CD4-positive, alpha-beta memory T cell (primary cell): ENCODE data around the gene DCAF8L1. TPM values are rescaled to one million over a fixed set of nuclear protein-coding genes. Genes with fewer than 3 reads are reported as not detected.
A peak's percentile ranks its signal among the peaks of the same experiment; 100 is the strongest.

ENCODE experiments used
- CTCF ChIA-PET: fragments of 350-600 bp; sonication (Branson Sonifier 250); formaldehyde crosslinking; loops from one replicate; lab custom pipeline; 2021; ENCODE audit warnings: inconsistent platforms; ENCODE audit not compliant: partially characterized antibody; lab: Charles Lee
- POLR2A ChIA-PET: fragments of 350-600 bp; sonication (Branson Sonifier 250); formaldehyde crosslinking; loops from one replicate; lab custom pipeline; 2021; ENCODE audit not compliant: partially characterized antibody; lab: Charles Lee
- DNase-seq, 5 donors: peaks; one replicate each; pipeline versions ENCODE4 v3.0.0 to v3.0.0-alpha.2; 2020 to 2022; ENCODE audit warnings: mixed read lengths in 1 of 5
- H3K27ac ChIP-seq: one replicate; pipeline ENCODE4 v1.7.0; 2013; ENCODE audit warnings: low read depth, low read length
- H3K27me3 ChIP-seq: 2 replicates; pipeline ENCODE4 v1.7.0; 2013; ENCODE audit warnings: mild to moderate bottlenecking, low read length, moderate library complexity; ENCODE audit not compliant: insufficient read depth
- H3K36me3 ChIP-seq: 2 replicates; pipeline ENCODE4 v1.7.0; 2013; ENCODE audit warnings: mild to moderate bottlenecking, low read length, moderate library complexity; ENCODE audit not compliant: insufficient read depth
- H3K4me1 ChIP-seq: 2 replicates; pipeline ENCODE4 v1.7.0; 2013; ENCODE audit warnings: mild to moderate bottlenecking, low read length, moderate library complexity; ENCODE audit not compliant: insufficient read depth
- H3K4me3 ChIP-seq, 2 donors: one replicate each; pipeline ENCODE4 v1.7.0; 2013; ENCODE audit warnings: low read length in 2 of 2, mild to moderate bottlenecking in 1 of 2
- H3K9me3 ChIP-seq, 2 donors: one replicate each; pipeline ENCODE4 v1.7.0; 2013; ENCODE audit warnings: low read length in 2 of 2, control low read depth in 1 of 2; ENCODE audit not compliant: control insufficient read depth in 1 of 2
- H3K27ac Mint-ChIP-seq, 7 donors: one replicate each; pipeline ENCODE4 v1.8.0; 2020 to 2021; ENCODE audit warnings: mixed read lengths in 7 of 7, mild to moderate bottlenecking in 6 of 7, inconsistent platforms in 3 of 7, moderate library complexity in 3 of 7
- H3K27me3 Mint-ChIP-seq, 2 donors: one replicate each; pipeline ENCODE4 v1.8.0; 2020 to 2021; ENCODE audit warnings: mixed read lengths in 2 of 2
- H3K36me3 Mint-ChIP-seq, 2 donors: one replicate each; pipeline ENCODE4 v1.8.0; 2020 to 2021; ENCODE audit warnings: mixed read lengths in 2 of 2, inconsistent platforms in 1 of 2, mild to moderate bottlenecking in 1 of 2
- H3K4me1 Mint-ChIP-seq, 4 donors: one replicate each; pipeline ENCODE4 v1.8.0; 2020 to 2021; ENCODE audit warnings: mixed read lengths in 4 of 4, mild to moderate bottlenecking in 1 of 4
- H3K4me3 Mint-ChIP-seq, 8 donors: one replicate each; pipeline ENCODE4 v1.8.0; 2020 to 2021; ENCODE audit warnings: mixed read lengths in 8 of 8, mild to moderate bottlenecking in 7 of 8, moderate library complexity in 6 of 8, inconsistent platforms in 3 of 8
- H3K9me3 Mint-ChIP-seq, 8 donors: one replicate each; pipeline ENCODE4 v1.8.0; 2020 to 2021; ENCODE audit warnings: mixed read lengths in 8 of 8, mild to moderate bottlenecking in 5 of 8, inconsistent platforms in 3 of 8, moderate library complexity in 1 of 8
- intact Hi-C: fragments of 100-400 bp; cut with micrococcal nuclease; formaldehyde crosslinking; loops from one replicate; pipeline ENCODE4 v1.15.1; 2023
- polyA plus RNA-seq, 2 donors: library from polyadenylated mRNA; unstranded; fragments of 300-500 nt; fragmentation: Illumina TruSeq; gene quantifications; one replicate each; pipeline ENCODE4 v1.2.3, GENCODE V29; 2021
- total RNA-seq, 2 experiments: library from RNA; stranded (reverse); gene quantifications; one replicate each; pipeline ENCODE4 v1.2.3, GENCODE V29; 2021

DCAF8L1 gene
- total RNA-seq (not detected), polyA plus RNA-seq (not detected)

DNA sequence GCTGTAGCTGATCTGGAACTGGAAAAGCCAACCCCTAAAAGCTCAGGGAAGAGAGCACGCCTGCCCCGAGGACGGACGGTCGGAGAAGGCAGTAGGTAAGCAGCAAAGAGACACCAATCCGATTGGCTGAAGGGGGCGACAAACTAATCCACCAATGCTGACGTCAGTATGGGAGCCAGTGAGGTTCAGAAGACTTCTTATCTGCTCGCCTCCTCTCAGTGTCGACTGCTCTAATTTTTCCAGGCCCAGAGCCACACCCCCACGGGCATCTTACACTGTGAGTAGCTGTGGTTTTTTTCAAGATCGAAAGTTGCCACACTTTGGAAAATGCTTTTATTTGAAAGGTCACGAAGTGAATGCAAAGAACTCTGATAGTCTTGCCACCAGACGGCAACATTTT is at the start of gene DCAF8L1:
TSS of gene DCAF8L1 (minus strand) at position 101 of the 400 bp plus-strand sequence. CDS start 115 bp downstream, outside the sequence.
- ChIA-PET POLR2A (no interaction called here), CTCF (no interaction called here)
- no peaks in the 10 kb centered on the region for H3K36me3 Mint-ChIP-seq
- peaks cover 0 to 20% (median 3%) of the 10 kb centered on the region in 8 donors for H3K9me3 Mint-ChIP-seq
- no peaks in the 10 kb centered on the region for H3K27me3 Mint-ChIP-seq
- peak within 1 kb of the TSS in 1 of 7 donors; percentile 62 for H3K27ac Mint-ChIP-seq
- H3K4me3 Mint-ChIP-seq, result no peak within 1 kb of the TSS
- no peaks in the 10 kb centered on the region for H3K27me3 ChIP-seq
- H3K9me3 ChIP-seq, result no peaks in the 10 kb centered on the region
- no peaks in the 10 kb centered on the region for H3K4me1 ChIP-seq
- H3K4me3 ChIP-seq, result no peak within 1 kb of the TSS
- H3K27ac ChIP-seq, result no peak within 1 kb of the TSS
- intact Hi-C loops, result no loop called here
- no peaks in the 10 kb centered on the region for H3K4me1 Mint-ChIP-seq
- DNase-seq, result no peak
- H3K36me3 ChIP-seq, result no peaks in the 10 kb centered on the region

DNA sequence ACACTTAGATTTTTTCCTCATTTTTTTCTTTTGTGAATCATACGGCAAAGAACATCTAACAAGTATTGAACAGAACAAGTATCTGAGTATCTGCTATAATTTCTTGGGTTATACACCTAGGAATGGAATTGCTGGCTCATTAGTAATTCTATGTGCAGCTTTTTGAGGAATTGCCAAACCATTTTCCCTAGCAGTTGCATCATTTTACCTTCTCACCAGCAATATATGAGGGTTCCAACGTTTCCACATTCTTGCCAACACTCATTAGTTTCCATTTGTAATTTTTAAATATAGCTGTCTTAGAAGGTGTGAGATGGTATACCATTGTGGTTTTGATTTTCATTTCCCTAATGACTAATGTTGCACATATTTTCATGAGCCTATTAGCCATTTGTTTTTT is 41.1 kb upstream of the DCAF8L1 start:
- H3K9me3 Mint-ChIP-seq, result peaks cover 0 to 10% (median 3%) of the 10 kb centered on the region in 8 donors

DNA sequence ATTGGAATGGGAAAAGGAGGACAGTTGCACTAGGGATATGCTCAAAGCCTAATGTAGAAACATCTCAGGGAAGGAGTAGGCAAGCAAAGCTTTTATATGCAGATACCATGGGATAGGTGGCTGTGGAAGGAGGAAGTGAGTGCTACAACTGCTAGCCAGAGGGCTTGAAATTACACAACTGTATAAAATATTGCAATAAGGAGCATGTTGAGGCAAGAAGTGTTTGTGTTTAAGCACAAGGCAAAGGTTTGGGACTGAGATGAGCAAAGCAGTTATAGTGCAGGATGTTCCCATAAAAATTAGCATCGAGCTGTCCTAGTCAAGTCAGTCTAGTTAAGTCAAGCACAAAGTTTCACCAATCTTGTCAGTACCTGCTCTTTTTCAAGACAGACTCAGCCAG is 35.6 kb upstream of the DCAF8L1 start:
- ChIA-PET POLR2A (no interaction called here), CTCF (no interaction called here)
- Histone ChIP-seq H3K9me3 (no peaks in the 10 kb centered on the region), H3K4me1 (no peaks in the 10 kb centered on the region), H3K27me3 (no peaks in the 10 kb centered on the region), H3K27ac (no peak overlapping the region), H3K4me3 (no peak overlapping the region), H3K36me3 (no peaks in the 10 kb centered on the region)
- Mint-ChIP-seq H3K27ac (no peak overlapping the region), H3K27me3 (no peaks in the 10 kb centered on the region), H3K9me3 (peaks cover 0 to 3% (median 0%) of the 10 kb centered on the region in 8 donors), H3K36me3 (no peaks in the 10 kb centered on the region), H3K4me1 (no peaks in the 10 kb centered on the region), H3K4me3 (no peak overlapping the region)
- intact Hi-C loops, result no loop called here
- DNase-seq, result no peak

More for the DNA sequence above, 41.1 kb upstream of the DCAF8L1 start:
- Mint-ChIP-seq H3K36me3 (no peaks in the 10 kb centered on the region), H3K4me3 (no peak overlapping the region), H3K27ac (no peak overlapping the region), H3K4me1 (no peaks in the 10 kb centered on the region), H3K27me3 (no peaks in the 10 kb centered on the region)
- intact Hi-C loops, result no loop called here
- ChIA-PET CTCF (no interaction called here), POLR2A (no interaction called here)
- no peak overlapping the region for H3K4me3 ChIP-seq
- H3K27ac ChIP-seq, result no peak overlapping the region
- DNase-seq, result no peak
- no peaks in the 10 kb centered on the region for H3K4me1 ChIP-seq
- H3K9me3 ChIP-seq, result no peaks in the 10 kb centered on the region
- H3K27me3 ChIP-seq, result no peaks in the 10 kb centered on the region
- H3K36me3 ChIP-seq, result no peaks in the 10 kb centered on the region

DNA sequence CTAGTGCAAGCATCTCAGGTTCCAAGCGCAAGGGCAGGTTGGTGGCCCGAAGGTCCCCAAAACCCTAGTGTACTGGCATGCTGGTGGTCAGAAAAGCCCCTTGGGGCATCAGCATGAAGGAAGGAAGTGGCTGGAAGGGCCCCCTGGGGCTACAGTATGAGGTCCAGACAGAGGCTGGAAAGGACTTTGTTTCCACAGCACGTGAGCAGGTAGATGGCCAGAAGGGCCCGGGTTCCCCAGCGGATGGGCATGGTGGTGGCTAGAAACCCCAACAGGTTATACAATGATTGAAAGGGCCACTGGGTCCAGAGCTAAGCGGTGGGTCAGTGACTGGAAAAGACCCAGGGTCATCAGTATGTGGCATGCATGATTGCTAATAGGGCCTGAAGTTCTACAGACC is 34.7 kb upstream of the DCAF8L1 start:
- POLR2A ChIA-PET, result no interaction called here

DNA sequence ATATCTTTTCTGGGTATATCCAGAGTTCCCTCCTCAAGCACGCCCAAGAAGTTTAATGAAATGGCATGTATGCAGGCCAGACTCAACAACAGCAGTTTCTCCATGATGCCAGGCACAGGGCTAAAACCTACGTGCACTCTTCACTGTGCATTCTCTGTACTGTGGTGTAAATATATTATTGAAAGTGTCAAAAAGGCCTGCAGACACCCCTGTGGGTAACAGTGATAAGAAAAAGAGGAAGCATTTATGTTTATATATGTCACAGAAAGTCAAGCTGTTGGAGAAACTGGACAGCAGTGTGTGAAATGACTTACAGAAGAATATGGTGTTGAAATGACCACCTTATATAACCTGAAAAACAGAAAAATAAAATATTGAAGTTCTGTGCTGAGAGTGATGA is 29.6 kb upstream of the DCAF8L1 start:
- no peaks in the 10 kb centered on the region for H3K4me1 Mint-ChIP-seq
- intact Hi-C loops, result no loop called here
- no peaks in the 10 kb centered on the region for H3K36me3 ChIP-seq
- H3K9me3 ChIP-seq, result no peaks in the 10 kb centered on the region
- H3K4me1 ChIP-seq, result no peaks in the 10 kb centered on the region
- H3K4me3 Mint-ChIP-seq, result no peak overlapping the region
- CTCF ChIA-PET, result no interaction called here
- no peaks in the 10 kb centered on the region for H3K36me3 Mint-ChIP-seq
- H3K9me3 Mint-ChIP-seq, result peaks cover 0 to 4% (median 3%) of the 10 kb centered on the region in 8 donors
- no peaks in the 10 kb centered on the region for H3K27me3 ChIP-seq
- H3K4me3 ChIP-seq, result no peak overlapping the region
- H3K27ac ChIP-seq, result no peak overlapping the region
- no peak for DNase-seq
- H3K27ac Mint-ChIP-seq, result no peak overlapping the region
- H3K27me3 Mint-ChIP-seq, result no peaks in the 10 kb centered on the region
- POLR2A ChIA-PET, result no interaction called here

More for the DNA sequence above, 34.7 kb upstream of the DCAF8L1 start:
- H3K36me3 Mint-ChIP-seq, result no peaks in the 10 kb centered on the region
- H3K36me3 ChIP-seq, result no peaks in the 10 kb centered on the region
- no peaks in the 10 kb centered on the region for H3K27me3 ChIP-seq
- no peaks in the 10 kb centered on the region for H3K9me3 ChIP-seq
- CTCF ChIA-PET, result no interaction called here
- H3K9me3 Mint-ChIP-seq, result peaks cover 0 to 3% (median 0%) of the 10 kb centered on the region in 8 donors
- DNase-seq, result no peak
- H3K27me3 Mint-ChIP-seq, result no peaks in the 10 kb centered on the region
- H3K4me3 ChIP-seq, result no peak overlapping the region
- intact Hi-C loops, result no loop called here
- H3K4me3 Mint-ChIP-seq, result no peak overlapping the region
- no peak overlapping the region for H3K27ac ChIP-seq
- no peak overlapping the region for H3K27ac Mint-ChIP-seq
- no peaks in the 10 kb centered on the region for H3K4me1 ChIP-seq
- H3K4me1 Mint-ChIP-seq, result no peaks in the 10 kb centered on the region

DNA sequence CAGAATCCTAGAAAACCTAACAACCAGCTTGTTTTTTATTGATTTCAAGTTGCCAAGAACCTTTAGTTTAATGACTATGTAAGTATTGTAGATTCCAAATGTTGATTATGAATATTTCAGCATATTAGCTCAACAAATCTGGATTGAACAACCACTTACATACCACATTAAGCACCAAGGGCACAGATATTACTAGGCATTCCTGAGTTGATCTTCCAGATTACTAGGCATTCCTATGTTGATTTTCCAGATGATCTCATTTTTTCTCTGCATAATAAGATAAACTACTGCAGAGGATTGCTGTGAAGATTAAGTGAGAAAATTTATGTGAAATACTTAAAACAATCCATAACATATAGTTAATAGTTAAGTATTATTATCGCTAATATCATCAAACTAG is 17.4 kb upstream of the DCAF8L1 start:
- H3K9me3 Mint-ChIP-seq, result peaks cover 0 to 5% (median 0%) of the 10 kb centered on the region in 8 donors
- intact Hi-C loops, result no loop called here
- POLR2A ChIA-PET, result no interaction called here

DNA sequence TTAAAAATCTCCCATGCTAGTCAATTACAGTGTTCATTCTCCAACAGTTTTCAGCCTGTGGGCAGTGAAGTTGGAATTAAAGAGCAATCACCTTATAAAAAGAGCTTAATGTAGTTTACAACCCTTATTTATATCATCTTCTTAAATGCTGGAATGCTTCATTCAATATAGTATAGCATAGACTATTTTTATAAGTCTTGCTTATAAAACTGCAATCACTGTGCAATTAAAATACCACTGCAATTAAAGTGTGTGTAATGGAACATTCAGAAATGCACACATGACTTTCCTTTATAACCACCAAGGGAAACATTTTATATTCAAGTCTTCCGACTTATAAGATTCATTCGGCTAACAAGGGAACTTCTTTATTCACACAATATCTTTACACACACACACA is 16.4 kb upstream of the DCAF8L1 start:
- no peak overlapping the region for H3K4me3 Mint-ChIP-seq
- intact Hi-C loops, result no loop called here
- CTCF ChIA-PET, result no interaction called here

More for the DNA sequence above, 17.4 kb upstream of the DCAF8L1 start:
- Mint-ChIP-seq H3K4me3 (no peak overlapping the region), H3K27ac (no peak overlapping the region), H3K4me1 (no peaks in the 10 kb centered on the region), H3K27me3 (no peaks in the 10 kb centered on the region), H3K36me3 (no peaks in the 10 kb centered on the region)
- CTCF ChIA-PET, result no interaction called here
- no peaks in the 10 kb centered on the region for H3K9me3 ChIP-seq
- no peaks in the 10 kb centered on the region for H3K36me3 ChIP-seq
- no peaks in the 10 kb centered on the region for H3K4me1 ChIP-seq
- H3K27ac ChIP-seq, result no peak overlapping the region
- H3K4me3 ChIP-seq, result no peak overlapping the region
- no peak for DNase-seq
- H3K27me3 ChIP-seq, result no peaks in the 10 kb centered on the region

DNA sequence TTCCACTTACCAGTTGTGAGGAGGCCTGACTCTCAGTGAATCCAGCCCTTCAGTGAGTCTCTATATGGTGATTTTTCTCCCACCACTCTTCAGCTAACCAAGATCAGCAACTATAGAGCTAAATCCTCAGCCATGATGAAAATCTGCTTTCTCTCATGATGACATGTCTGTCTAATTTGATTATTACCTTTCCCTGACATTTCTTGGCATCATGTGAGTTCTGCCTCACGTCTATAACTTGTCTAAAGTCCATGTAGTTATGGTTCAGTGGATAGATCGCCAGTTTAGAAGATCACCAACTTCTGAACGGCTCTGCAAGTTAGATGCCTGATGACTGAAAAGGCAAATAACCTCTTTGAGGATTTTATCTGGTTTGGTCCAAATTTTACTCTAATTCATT is 14.9 kb upstream of the DCAF8L1 start:
- no peak for DNase-seq
- ChIA-PET CTCF (no interaction called here), POLR2A (no interaction called here)
- no peak overlapping the region for H3K4me3 Mint-ChIP-seq
- H3K9me3 Mint-ChIP-seq, result peaks cover 0 to 4% (median 0%) of the 10 kb centered on the region in 8 donors
- H3K27me3 Mint-ChIP-seq, result no peaks in the 10 kb centered on the region
- Histone ChIP-seq H3K9me3 (no peaks in the 10 kb centered on the region), H3K4me1 (no peaks in the 10 kb centered on the region), H3K36me3 (no peaks in the 10 kb centered on the region), H3K4me3 (no peak overlapping the region), H3K27me3 (no peaks in the 10 kb centered on the region), H3K27ac (no peak overlapping the region)
- no peak overlapping the region for H3K27ac Mint-ChIP-seq
- H3K4me1 Mint-ChIP-seq, result no peaks in the 10 kb centered on the region
- no peaks in the 10 kb centered on the region for H3K36me3 Mint-ChIP-seq
- intact Hi-C loops, result no loop called here

More for the DNA sequence above, 16.4 kb upstream of the DCAF8L1 start:
- H3K27ac Mint-ChIP-seq, result no peak overlapping the region
- Histone ChIP-seq H3K9me3 (no peaks in the 10 kb centered on the region), H3K4me1 (no peaks in the 10 kb centered on the region), H3K27me3 (no peaks in the 10 kb centered on the region), H3K27ac (no peak overlapping the region), H3K36me3 (no peaks in the 10 kb centered on the region), H3K4me3 (no peak overlapping the region)
- no peak for DNase-seq
- no peaks in the 10 kb centered on the region for H3K4me1 Mint-ChIP-seq
- H3K9me3 Mint-ChIP-seq, result peaks cover 0 to 4% (median 0%) of the 10 kb centered on the region in 8 donors
- POLR2A ChIA-PET, result no interaction called here
- no peaks in the 10 kb centered on the region for H3K36me3 Mint-ChIP-seq
- no peaks in the 10 kb centered on the region for H3K27me3 Mint-ChIP-seq
